HEK293T (cell line): ENCODE results near the gene SERAC1.

Source experiments
- ARNT ChIP-seq: fragments of 450-650 bp; IDR thresholded peaks from 2 replicates; pipeline ENCODE4 v1.6.1; 2017; ENCODE audit warnings: mild to moderate bottlenecking
- BHLHE40 ChIP-seq: fragments of 450-650 bp; IDR thresholded peaks from 2 replicates; pipeline ENCODE4 v1.6.1; 2016; ENCODE audit warnings: mild to moderate bottlenecking, moderate library complexity, borderline replicate concordance
- CTBP1 ChIP-seq: fragments of 450-650 bp; IDR thresholded peaks from 2 replicates; pipeline ENCODE4 v1.6.1; 2016; ENCODE audit warnings: borderline replicate concordance
- ELF4 ChIP-seq: fragments of 450-650 bp; IDR thresholded peaks from 2 replicates; pipeline ENCODE4 v1.6.1; 2017; ENCODE audit warnings: antibody characterized with exemption
- FOXK2 ChIP-seq: fragments of 450-650 bp; IDR thresholded peaks from 2 replicates; pipeline ENCODE4 v1.6.1; 2016; ENCODE audit warnings: mild to moderate bottlenecking
- FOXM1 ChIP-seq: fragments of 450-650 bp; IDR thresholded peaks from 2 replicates; pipeline ENCODE4 v1.6.1; 2017; ENCODE audit warnings: mild to moderate bottlenecking, borderline replicate concordance
- HDGF ChIP-seq: fragments of 450-650 bp; IDR thresholded peaks from 2 replicates; pipeline ENCODE4 v1.6.1; 2017; ENCODE audit warnings: antibody characterized with exemption, borderline replicate concordance
- L3MBTL2 ChIP-seq: fragments of 450-650 bp; conservative IDR thresholded peaks from 2 replicates; pipeline ENCODE4 v1.6.1; 2016; ENCODE audit warnings: mild to moderate bottlenecking
- LEF1 ChIP-seq: fragments of 450-650 bp; IDR thresholded peaks from 2 replicates; pipeline ENCODE4 v1.6.1; 2017; ENCODE audit warnings: mild to moderate bottlenecking, borderline replicate concordance
- SP1 ChIP-seq: fragments of 450-650 bp; IDR thresholded peaks from 2 replicates; pipeline ENCODE4 v1.6.1; 2017
- SUZ12 ChIP-seq: fragments of 450-650 bp; IDR thresholded peaks from 2 replicates; pipeline ENCODE4 v1.6.1; 2016; ENCODE audit warnings: mild to moderate bottlenecking
- TARDBP ChIP-seq: fragments of 450-650 bp; IDR thresholded peaks from 2 replicates; pipeline ENCODE4 v1.6.1; 2016
- ZNF384 ChIP-seq: fragments of 450-650 bp; IDR thresholded peaks from 2 replicates; pipeline ENCODE4 v1.6.1; 2016

DNA sequence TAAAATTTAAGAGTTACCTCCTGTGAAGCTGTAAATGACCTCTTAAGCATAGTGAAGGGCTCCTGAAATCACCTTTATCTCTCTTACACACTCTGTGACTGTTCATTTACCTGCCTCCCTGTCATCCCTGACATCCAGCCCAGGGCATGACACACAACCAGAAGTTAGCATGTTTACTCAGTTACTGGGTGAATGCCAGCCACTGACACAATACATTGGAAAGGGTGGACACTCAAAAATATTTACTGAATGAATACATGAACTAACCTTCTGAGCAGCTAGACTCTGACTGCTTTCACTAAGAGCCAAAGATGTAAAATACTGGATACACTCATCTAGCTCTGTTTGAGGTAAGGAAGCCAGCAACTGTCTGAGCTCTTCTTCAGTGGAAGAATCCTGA is 25.3 kb downstream of the SERAC1 start:
- TF ChIP-seq SP1 (no peak), CTBP1 (no peak), HDGF (no peak), SUZ12 (no peak), ELF4 (no peak), L3MBTL2 (no peak), BHLHE40 (no peak), FOXM1 (no peak), TARDBP (no peak), LEF1 (no peak), ARNT (no peak), FOXK2 (no peak), ZNF384 (no peak)
